Stimulated activated naive B cell treated with anti-CD40 and anti-IgM and Interleukin-4, amounts not matched to agents 10 μg/mL and 1 μg/mL and 100 μg/mL, for 72 hours (primary cell): ENCODE measurements around the gene ZFYVE1.
"Not testable (repeated sequence)": the region's sequence is repeated elsewhere in the genome, so short reads cannot be mapped to it uniquely, and the experiment has no call there.

Experiments used
- ATAC-seq, 2 donors: fragments of 150-1000 bp; cut with Tn5 transposase; replicated peaks; 2 replicates each; pipeline ENCODE4 v1.10.0; 2021; ENCODE audit warnings: moderate library complexity in 1 of 2
- DNase-seq: peaks from one replicate; pipeline ENCODE4 v3.0.0; 2021
- H3K27ac Mint-ChIP-seq: one replicate; pipeline ENCODE4 v1.8.0; 2022; ENCODE audit warnings: mild to moderate bottlenecking, mixed read lengths
- H3K27me3 Mint-ChIP-seq, 2 donors: one replicate each; pipeline ENCODE4 v1.8.0; 2022; ENCODE audit warnings: mixed read lengths in 2 of 2
- H3K36me3 Mint-ChIP-seq, 2 donors: one replicate each; pipeline ENCODE4 v1.8.0; 2022; ENCODE audit warnings: mixed read lengths in 2 of 2, mild to moderate bottlenecking in 1 of 2
- H3K4me1 Mint-ChIP-seq, 2 donors: one replicate each; pipeline ENCODE4 v1.8.0; 2022; ENCODE audit warnings: mixed read lengths in 2 of 2, mild to moderate bottlenecking in 1 of 2
- H3K4me3 Mint-ChIP-seq, 2 donors: one replicate each; pipeline ENCODE4 v1.8.0; 2022; ENCODE audit warnings: mild to moderate bottlenecking in 2 of 2, mixed read lengths in 2 of 2, moderate library complexity in 1 of 2
- H3K9me3 Mint-ChIP-seq, 2 donors: one replicate each; pipeline ENCODE4 v1.8.0; 2022; ENCODE audit warnings: mixed read lengths in 2 of 2, mild to moderate bottlenecking in 1 of 2

ZFYVE1 gene

GRCh38 chr14:72986214-72986613 lies 40.7 kb downstream of the ZFYVE1 start:
- DNase-seq: no peak
- peaks cover 0 to 2% of the 10 kb centered on the region in 2 donors for H3K9me3 Mint-ChIP-seq
- no peak overlapping the region for H3K27ac Mint-ChIP-seq
- peaks cover 42 to 47% of the 10 kb centered on the region in 2 donors for H3K36me3 Mint-ChIP-seq
- no peaks in the 10 kb centered on the region for H3K27me3 Mint-ChIP-seq
- no peak overlapping the region for H3K4me3 Mint-ChIP-seq
- no peak for ATAC-seq
- no peaks in the 10 kb centered on the region for H3K4me1 Mint-ChIP-seq

- peaks cover 0 to 2% of the 10 kb centered on the region in 2 donors for H3K9me3 Mint-ChIP-seq
- no peaks in the 10 kb centered on the region for H3K27me3 Mint-ChIP-seq
These were observed 44.7 kb downstream of the ZFYVE1 start for GRCh38 chr14:72982146-72982708.

GRCh38 chr14:72980863-72981262 lies 46.0 kb downstream of the ZFYVE1 start:
- peaks cover 52 to 54% of the 10 kb centered on the region in 2 donors for H3K36me3 Mint-ChIP-seq
- ATAC-seq: no peak
- peaks cover 0 to 2% of the 10 kb centered on the region in 2 donors for H3K9me3 Mint-ChIP-seq
- no peaks in the 10 kb centered on the region for H3K4me1 Mint-ChIP-seq
- H3K27me3 Mint-ChIP-seq: no peaks in the 10 kb centered on the region
- H3K27ac Mint-ChIP-seq: no peak overlapping the region
- no peak overlapping the region for H3K4me3 Mint-ChIP-seq
- DNase-seq: no peak

More at GRCh38 chr14:72982146-72982708, 44.7 kb downstream of the ZFYVE1 start:
- no peaks in the 10 kb centered on the region for H3K4me1 Mint-ChIP-seq
- H3K27ac Mint-ChIP-seq: no peak overlapping the region
- H3K36me3 Mint-ChIP-seq: peaks cover 53 to 55% of the 10 kb centered on the region in 2 donors
- no peak for ATAC-seq
- H3K4me3 Mint-ChIP-seq: no peak overlapping the region
- no peak for DNase-seq

- no peak for DNase-seq
- peaks cover 51 to 57% of the 10 kb centered on the region in 2 donors for H3K36me3 Mint-ChIP-seq
- H3K27ac Mint-ChIP-seq: no peak overlapping the region
- H3K4me3 Mint-ChIP-seq: no peak overlapping the region
- H3K27me3 Mint-ChIP-seq: no peaks in the 10 kb centered on the region
- H3K4me1 Mint-ChIP-seq: no peaks in the 10 kb centered on the region
- peaks cover 0 to under 1% of the 10 kb centered on the region in 2 donors for H3K9me3 Mint-ChIP-seq
- ATAC-seq: no peak
These were observed 48.0 kb downstream of the ZFYVE1 start for GRCh38 chr14:72978856-72979255.

- DNase-seq (no peak), ATAC-seq (no peak)
- no peak overlapping the region for H3K4me3 Mint-ChIP-seq
- H3K4me1 Mint-ChIP-seq: no peaks in the 10 kb centered on the region
- peaks cover 53 to 56% of the 10 kb centered on the region in 2 donors for H3K36me3 Mint-ChIP-seq
- no peak overlapping the region for H3K27ac Mint-ChIP-seq
- H3K9me3 Mint-ChIP-seq: no peaks in the 10 kb centered on the region
- no peaks in the 10 kb centered on the region for H3K27me3 Mint-ChIP-seq
These were observed 51.1 kb downstream of the ZFYVE1 start for GRCh38 chr14:72975770-72976169.

GRCh38 chr14:72974661-72975060 lies 52.2 kb downstream of the ZFYVE1 start:
- H3K4me3 Mint-ChIP-seq: no peak overlapping the region

GRCh38 chr14:72970824-72971434 lies 56.0 kb downstream of the ZFYVE1 start:
- Mint-ChIP-seq H3K4me3 (no peak overlapping the region), H3K36me3 (peaks cover 48 to 72% of the 10 kb centered on the region in 2 donors), H3K27ac (no peak overlapping the region)

More at GRCh38 chr14:72974661-72975060, 52.2 kb downstream of the ZFYVE1 start:
- Mint-ChIP-seq H3K27ac (no peak overlapping the region), H3K36me3 (peaks cover 62 to 63% of the 10 kb centered on the region in 2 donors), H3K9me3 (no peaks in the 10 kb centered on the region), H3K27me3 (no peaks in the 10 kb centered on the region), H3K4me1 (no peaks in the 10 kb centered on the region)
- no peak for ATAC-seq
- DNase-seq: no peak

GRCh38 chr14:72970058-72970630 lies 56.8 kb downstream of the ZFYVE1 start:
- H3K27ac Mint-ChIP-seq: no peak overlapping the region

More at GRCh38 chr14:72970824-72971434, 56.0 kb downstream of the ZFYVE1 start:
- H3K4me1 Mint-ChIP-seq: no peaks in the 10 kb centered on the region
- no peaks in the 10 kb centered on the region for H3K27me3 Mint-ChIP-seq
- DNase-seq (no peak), ATAC-seq (no peak)
- H3K9me3 Mint-ChIP-seq: no peaks in the 10 kb centered on the region

GRCh38 chr14:72968316-72968715 lies 58.6 kb downstream of the ZFYVE1 start:
- H3K27ac Mint-ChIP-seq: no peak overlapping the region
- ATAC-seq (no peak), DNase-seq (no peak)
- H3K36me3 Mint-ChIP-seq: peaks cover 28 to 52% of the 10 kb centered on the region in 2 donors
- H3K27me3 Mint-ChIP-seq: no peaks in the 10 kb centered on the region
- H3K4me3 Mint-ChIP-seq: no peak overlapping the region
- H3K9me3 Mint-ChIP-seq: no peaks in the 10 kb centered on the region
- peaks cover 0 to 5% of the 10 kb centered on the region in 2 donors for H3K4me1 Mint-ChIP-seq

More at GRCh38 chr14:72970058-72970630, 56.8 kb downstream of the ZFYVE1 start:
- Mint-ChIP-seq H3K36me3 (peaks cover 41 to 66% of the 10 kb centered on the region in 2 donors), H3K27me3 (no peaks in the 10 kb centered on the region), H3K4me3 (no peak overlapping the region), H3K4me1 (no peaks in the 10 kb centered on the region), H3K9me3 (no peaks in the 10 kb centered on the region)
- DNase-seq: no peak
- ATAC-seq: no peak

GRCh38 chr14:72966038-72966437 lies 60.9 kb downstream of the ZFYVE1 start:
- DNase-seq (no peak), ATAC-seq (no peak)
- Mint-ChIP-seq H3K4me3 (no peak overlapping the region), H3K9me3 (no peaks in the 10 kb centered on the region), H3K27me3 (no peaks in the 10 kb centered on the region), H3K27ac (peak overlapping the region; percentile 3), H3K4me1 (peaks cover 0 to 5% of the 10 kb centered on the region in 2 donors), H3K36me3 (peaks cover 34 to 59% of the 10 kb centered on the region in 2 donors)

GRCh38 chr14:72965249-72965648 lies 61.7 kb downstream of the ZFYVE1 start:
- no peak for ATAC-seq
- peaks cover 38 to 60% of the 10 kb centered on the region in 2 donors for H3K36me3 Mint-ChIP-seq
- H3K27ac Mint-ChIP-seq: no peak overlapping the region
- peaks cover 0 to 5% of the 10 kb centered on the region in 2 donors for H3K4me1 Mint-ChIP-seq
- DNase-seq: no peak
- no peaks in the 10 kb centered on the region for H3K27me3 Mint-ChIP-seq
- no peaks in the 10 kb centered on the region for H3K9me3 Mint-ChIP-seq
- no peak overlapping the region for H3K4me3 Mint-ChIP-seq

GRCh38 chr14:72962829-72963312 lies 64.0 kb downstream of the ZFYVE1 start:
- Mint-ChIP-seq H3K27ac (peak overlapping the region; percentile 25), H3K4me1 (peaks cover 0 to 5% of the 10 kb centered on the region in 2 donors), H3K27me3 (no peaks in the 10 kb centered on the region), H3K36me3 (peaks cover 30 to 62% of the 10 kb centered on the region in 2 donors), H3K9me3 (no peaks in the 10 kb centered on the region), H3K4me3 (no peak overlapping the region)
- no peak for ATAC-seq
- DNase-seq: no peak

GRCh38 chr14:72962336-72962754 lies 64.6 kb downstream of the ZFYVE1 start:
- peaks cover 30 to 62% of the 10 kb centered on the region in 2 donors for H3K36me3 Mint-ChIP-seq
- not testable (repeated sequence) for H3K4me3 Mint-ChIP-seq, H3K27me3 Mint-ChIP-seq, H3K27ac Mint-ChIP-seq, DNase-seq, ATAC-seq, H3K9me3 Mint-ChIP-seq, H3K4me1 Mint-ChIP-seq

GRCh38 chr14:72961579-72962335 lies 65.1 kb downstream of the ZFYVE1 start:
- DNase-seq: no peak
- Mint-ChIP-seq H3K36me3 (peaks cover 30 to 62% of the 10 kb centered on the region in 2 donors), H3K27ac (peak overlapping the region; percentile 22), H3K4me1 (peaks cover 0 to 5% of the 10 kb centered on the region in 2 donors), H3K4me3 (no peak overlapping the region), H3K27me3 (no peaks in the 10 kb centered on the region), H3K9me3 (no peaks in the 10 kb centered on the region)
- no peak for ATAC-seq
